NCI-H446 treated with DMSO at 0.1 percent for 48 hours (cell line): ENCODE data around the gene IWS1.
A peak's percentile ranks its signal among the peaks of the same experiment; 100 is the strongest.
"Not testable (repeated sequence)": the region's sequence is repeated elsewhere in the genome, so short reads cannot be mapped to it uniquely, and the experiment has no call there.

Experiments
- DNase-seq: peaks from one replicate; lab custom pipeline; 2025; lab: John Stamatoyannopoulos, UW

IWS1 gene

DNA sequence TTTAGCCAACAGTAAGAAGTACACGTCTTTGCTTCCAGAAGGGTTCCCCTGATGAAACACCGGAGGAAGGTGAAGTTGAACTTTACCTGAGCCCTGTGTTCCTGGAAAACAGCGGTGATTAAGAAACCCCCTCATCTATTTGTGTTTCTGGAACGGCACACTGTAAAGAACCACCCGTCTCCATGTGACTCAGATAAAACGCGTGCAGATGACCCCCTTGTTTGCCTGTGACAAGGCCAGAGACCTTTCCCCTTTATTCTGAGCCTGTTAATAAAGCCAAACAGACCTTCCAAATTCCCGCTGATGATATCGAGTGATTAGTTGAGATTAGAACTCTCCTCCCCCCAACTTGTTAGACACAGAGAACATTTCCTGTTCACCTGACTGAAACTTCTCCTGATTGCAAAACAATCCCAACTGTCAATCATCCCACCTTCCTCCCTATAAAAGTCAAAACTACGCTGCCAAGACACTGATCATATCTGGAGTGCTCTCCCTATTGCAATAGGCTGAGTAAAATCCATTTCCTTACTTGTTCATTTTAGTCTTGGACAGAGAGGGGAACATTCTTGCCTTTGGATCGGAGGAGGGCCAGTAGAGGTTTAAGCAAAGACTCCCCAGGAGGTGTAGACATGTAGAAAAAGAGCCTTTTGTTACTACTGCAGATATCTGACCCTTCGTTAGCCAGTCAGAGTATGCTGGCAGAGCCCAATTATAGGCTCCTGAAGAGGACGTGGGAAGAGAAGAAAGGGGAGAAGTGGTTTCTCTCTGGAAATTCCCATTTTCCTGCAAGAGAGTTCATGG is 914 bp upstream of the IWS1 start:
- no peak for DNase-seq

DNA sequence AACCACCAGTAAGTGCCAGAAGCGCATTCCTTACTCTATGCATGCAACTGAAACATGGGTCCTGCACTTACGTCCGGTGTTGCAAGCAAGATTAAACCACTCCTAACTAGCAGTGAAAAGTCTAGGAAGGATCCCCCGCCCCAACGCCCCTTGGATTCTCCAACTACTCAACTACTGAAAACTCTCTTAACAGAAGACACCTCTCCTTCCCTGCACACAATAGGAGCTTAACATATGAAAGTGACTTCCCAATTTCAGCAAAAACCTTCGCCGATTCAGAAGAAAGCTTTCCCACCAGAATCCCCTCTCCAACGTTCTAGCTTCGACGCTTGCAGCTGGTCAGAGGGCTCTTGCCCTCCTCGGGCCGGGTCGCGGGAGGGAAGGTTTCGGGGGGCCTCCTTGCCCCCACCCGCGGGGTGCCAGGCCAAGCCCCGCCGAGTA is 578 bp downstream of the IWS1 start:
- no peak for DNase-seq

DNA sequence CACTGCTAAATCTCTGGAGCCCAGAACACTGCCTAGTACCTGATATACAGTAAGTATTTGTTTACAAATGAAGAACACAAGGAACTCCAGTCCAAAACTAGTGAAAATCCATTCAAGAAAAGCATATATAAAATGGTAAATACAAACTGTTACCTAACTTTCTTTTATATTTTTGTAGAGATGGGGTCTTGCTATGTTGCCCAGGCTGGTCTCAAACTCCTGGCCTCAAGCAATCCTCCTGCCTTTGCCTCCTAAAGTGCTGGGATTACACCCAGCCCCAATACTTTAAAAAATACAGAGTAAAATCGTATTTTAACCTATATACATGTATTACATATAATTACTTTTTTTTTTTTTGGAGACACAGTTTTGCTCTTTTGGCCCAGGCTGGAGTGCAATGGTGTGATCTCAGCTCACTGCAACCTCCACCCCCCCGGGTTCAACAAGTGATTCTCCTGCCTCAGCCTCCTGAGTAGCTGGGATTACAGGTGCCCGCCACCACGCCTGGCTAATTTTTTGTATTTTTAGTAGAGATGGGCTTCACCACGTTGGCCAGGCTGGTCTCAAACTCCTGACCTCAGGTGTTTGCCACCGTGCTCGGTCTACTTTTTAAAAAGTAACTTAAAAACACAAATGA is 2.0 kb downstream of the IWS1 start:
- DNase-seq, result not testable (repeated sequence)

DNA sequence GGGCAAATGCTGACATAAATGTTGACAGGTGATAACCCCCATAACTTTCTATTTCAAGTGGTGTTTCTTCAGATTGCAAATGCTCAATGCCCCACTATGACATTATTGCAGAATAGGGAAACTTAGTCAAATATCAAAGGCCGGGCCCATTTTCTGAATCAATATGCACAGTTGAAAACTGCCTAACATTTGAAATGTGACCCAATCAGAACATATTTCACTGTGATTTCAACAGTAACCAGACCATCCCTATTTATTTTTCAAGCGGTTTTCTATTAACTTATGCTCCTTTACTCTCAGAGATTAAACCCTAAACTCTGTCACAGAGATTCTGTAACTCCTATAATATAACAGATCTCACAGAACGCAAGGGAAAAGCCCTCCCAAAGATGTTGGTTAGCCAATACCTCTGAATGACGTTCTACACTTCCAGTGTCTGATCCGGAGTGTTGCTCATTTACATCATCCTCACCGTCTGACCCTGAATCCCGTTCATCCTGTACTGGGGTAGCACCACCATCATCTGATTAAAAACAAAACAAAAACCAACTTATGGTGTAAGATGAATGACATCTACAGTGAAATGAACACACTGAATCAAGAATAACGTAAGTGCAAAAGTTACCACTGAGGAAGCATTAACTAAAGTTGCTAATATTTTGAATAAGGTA is 2.9 kb downstream of the IWS1 start:
- no peak for DNase-seq

DNA sequence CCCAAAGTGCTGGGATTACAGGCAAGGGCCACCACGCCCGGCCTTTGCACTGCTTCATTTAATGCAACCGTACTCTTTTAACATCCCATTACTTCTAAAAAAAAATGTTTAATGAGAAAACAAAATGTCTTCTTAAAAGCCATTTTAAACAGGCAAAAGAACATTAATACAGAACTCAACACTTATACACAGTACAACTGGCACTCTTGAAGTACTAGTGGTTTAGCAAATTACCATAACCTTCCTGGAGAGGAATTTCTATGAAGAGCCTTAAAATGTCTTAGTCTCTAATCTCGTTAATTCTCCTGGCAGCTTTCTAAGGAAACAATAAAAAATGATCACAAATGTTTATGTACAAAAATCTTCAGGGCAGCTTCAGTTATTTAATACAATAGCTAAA is 5.9 kb downstream of the IWS1 start:
- DNase-seq, result no peak

DNA sequence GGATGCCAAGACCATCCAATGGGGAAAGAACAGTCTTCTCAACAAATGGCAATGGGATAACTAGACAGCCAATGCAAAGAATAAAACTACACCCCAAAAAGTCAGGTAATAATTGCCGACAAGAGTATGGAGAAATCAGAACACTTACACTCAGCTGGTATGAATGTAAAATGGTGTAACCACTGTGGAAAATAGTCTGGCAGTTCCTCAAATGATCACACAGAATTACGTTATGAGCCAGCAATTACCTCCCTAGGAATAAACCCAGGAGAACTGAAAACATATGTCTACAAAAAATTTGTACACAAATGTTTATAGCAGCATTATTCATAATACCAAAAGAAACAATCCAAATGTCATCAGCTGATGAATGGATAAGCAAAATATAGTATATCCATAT is 8.8 kb downstream of the IWS1 start:
- DNase-seq, result no peak

DNA sequence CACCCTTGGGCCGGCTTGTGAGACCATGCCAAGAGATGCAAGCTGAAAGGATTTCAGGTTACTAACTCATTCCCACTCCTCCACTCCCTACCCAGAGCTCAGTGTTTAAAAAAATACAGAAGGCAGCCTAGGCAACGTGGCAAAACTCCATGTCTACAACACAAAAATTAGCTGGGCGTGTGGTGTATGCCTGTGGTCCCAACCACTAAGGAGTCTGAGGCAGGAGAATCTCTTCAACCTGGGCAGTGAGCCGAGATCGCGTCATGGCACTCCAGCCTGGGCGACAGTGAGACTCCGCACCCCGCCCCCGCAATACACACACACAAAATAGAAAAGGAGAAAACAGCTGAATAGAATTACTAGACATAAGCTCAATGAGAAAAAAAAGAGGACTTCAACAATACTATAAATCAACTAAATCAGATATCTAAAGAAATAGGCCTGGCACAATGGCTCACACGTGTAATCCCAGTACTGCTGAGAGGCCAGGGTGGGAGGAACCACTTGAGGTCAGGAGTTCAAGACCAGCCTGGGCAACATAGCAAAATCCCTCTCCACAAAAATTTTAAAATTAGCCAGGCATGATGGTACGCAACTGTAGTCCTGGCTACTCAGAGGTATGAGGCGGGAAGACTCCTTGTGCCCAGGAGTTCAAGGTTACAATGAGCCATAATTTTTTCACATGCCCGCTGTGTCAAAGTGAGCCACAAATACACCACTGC is 10.1 kb downstream of the IWS1 start:
- no peak for DNase-seq

DNA sequence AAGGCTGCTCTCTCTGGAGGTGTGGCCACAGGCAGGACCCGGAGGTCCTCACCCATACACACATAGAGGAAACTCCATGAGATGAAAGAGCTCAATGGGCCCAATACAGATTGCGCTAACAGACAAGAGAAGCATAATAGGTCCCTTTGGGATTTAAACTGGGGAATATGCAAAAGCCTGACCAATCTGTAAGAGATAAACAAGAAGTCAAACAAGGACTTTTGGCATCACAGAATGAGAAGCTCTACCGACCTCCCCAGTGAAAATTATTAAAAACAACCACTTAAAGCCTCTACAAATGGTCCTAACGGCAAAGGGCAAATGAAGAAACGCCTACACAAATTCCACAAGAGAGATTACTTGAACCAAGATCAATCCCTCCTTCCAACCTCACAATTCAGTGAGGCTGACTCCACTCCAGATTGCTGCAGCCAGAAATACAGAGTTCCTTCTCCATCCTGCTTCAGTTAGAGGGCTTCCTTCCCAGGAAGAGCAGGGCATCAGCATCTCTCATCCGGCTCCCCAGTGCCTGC is 10.8 kb downstream of the IWS1 start:
- no peak for DNase-seq

DNA sequence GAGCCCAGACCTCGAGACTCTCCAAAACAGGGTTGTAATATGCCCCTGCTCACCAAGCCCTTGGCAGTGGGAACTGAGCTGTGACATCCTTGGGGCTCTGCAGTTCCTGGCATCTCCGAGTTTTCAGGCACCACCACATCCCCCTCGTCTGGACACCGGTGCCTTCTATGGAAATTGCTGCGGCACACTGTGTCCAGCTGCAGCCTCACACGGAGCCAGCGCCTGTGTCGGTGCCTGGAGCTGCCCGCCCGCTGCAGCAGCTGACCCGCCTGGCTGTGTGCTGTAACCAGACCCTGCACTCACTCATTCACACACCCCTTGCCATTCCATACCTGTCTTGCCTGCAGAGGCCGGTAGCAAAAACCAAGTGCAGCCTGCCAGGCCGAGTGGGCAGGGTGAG is 11.8 kb downstream of the IWS1 start:
- DNase-seq, result no peak

DNA sequence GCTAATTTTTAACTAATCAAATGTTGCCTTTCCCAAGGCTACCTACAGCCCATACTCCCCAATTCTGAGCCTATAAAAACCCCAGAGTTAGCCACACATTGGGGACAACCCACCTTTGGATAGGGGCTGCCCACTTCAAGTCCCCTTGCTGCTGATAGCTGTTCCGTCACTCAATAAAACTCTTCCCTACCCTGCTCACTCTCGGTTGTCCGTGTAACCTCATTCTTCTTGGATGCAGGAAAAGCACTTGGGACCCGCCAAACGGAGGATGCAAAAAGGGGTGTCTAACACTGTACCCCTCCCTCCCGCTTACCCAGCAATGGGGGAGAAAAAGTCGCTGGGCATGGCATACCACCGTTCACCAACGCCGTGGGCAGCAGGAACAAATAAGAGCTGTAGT is 12.2 kb downstream of the IWS1 start:
- DNase-seq, result no peak

DNA sequence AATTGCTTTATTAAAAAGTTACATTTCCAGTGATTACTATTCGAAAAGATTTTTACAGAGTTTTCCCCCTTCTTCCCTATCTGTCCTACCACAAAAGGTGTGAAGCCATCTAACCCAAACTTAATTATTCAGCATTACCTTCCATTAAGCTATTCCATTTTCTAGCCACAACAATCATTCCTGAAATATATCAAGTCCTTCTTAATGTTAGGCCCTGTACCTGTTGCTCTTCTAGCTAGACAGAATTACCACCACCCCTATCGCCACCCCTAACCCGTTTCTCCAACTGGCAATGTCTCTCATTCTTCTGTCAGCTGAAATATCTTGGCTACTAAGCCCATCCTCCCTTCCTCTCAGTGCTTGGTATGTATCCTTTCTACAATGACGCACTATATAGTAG is 13.9 kb downstream of the IWS1 start:
- no peak for DNase-seq

DNA sequence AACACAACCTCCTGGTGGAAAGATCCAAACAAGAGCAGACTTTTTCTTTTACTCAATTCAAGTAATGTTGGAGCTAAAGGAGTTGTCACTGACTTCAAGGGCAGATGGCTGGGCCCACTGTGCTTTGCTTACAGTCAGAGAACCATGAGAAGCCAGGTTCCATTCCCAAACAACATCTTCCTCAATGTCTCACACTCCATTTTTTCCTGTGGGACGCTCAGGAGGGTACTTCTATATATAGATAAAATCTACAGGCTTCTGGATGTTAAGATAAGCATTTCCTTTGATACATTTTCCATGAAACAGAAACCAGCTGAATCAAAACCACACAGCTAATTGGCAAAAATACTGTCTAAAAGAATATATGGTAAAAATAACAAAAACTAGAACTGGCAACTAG is 14.4 kb downstream of the IWS1 start:
- no peak for DNase-seq

DNA sequence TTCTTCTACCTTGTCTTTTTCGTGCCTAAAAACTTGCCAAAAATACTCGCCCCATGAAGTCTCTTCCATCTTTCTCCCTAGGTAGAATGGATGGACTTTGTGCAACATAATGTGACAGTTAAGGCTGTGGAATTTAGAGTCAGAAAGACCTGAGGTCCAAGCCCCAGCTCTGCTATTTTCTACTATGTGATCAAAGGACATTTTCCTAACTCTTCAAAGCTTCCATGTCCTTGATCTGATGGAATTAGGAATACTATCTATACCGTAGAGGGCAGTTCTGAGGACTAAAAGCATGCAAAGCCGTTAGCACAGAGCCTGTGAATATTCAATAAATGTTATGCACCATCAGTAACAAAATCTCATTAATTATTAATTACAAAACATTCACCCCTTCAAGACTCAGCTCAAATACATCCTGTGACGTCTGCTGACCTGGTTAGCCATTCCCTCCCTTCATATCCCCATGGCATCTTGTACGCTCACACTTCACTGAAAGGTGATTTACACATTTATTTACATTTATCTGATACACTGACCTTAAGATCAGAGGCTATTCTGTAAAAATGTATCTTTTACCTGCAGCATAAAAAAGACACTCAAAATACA is 15.1 kb downstream of the IWS1 start:
- no peak for DNase-seq

DNA sequence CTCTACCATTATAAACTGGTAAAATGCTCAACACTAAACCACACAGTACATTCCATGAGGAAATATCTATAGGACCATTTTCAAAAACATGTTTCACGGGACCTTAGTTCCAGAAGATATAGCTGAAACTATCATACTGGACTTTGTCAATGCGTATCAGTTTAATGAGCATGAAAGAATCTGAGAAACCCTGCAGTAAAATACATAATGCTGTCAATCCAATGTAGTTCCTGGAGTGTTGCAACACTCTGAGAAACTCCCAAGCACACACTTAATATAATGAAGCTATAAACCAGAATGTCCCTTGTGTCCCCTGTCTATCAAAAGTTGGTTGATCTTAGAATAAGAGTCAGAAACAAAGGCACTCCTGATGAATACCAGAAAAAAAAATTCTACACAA is 16.2 kb downstream of the IWS1 start:
- no peak for DNase-seq

DNA sequence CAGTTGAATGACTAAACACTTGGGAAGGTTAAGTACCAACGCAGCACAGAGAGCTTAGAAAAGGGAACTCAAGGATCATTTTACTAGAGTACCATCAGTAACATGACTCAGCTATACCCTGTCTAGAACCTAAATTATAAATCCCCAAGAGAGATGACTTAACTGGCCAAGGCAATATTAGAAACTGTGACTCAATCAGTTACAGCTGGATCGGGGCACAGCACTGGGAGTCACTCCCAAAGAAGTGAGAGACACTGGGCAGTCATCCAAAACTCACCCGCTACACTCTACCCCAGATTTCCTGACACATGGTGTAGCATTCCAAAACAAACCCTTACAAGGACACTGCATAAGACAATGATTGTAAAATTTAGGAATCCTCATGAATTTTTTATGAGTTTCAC is 17.7 kb downstream of the IWS1 start:
- peak; percentile 93 for DNase-seq

DNA sequence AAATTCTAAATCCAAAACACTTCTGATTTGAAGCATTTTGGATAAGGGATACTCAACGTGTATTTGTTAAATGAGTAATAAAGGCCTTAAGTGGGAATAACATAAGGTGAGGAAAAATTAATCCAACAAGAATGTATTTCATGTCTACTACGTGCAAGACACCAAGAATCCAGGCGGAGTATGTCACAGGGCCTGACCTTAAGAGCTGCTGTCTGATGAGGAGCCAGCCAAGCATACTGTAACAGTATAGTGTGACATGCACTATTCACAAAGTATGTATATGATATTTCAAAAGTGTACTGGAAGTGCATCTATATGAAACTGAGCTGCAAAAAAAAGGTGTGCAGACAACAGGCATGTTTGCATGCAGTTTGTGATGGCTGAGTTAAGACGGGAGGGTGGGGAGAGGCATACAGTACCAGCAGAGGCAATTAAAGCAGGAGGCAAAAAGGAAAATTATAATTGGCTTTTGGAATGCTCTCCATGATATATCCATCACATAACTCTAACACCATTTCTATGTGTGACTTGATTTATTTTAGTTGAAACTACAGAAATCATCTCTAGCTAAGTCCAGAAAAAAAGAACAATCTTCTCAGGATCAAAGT is 18.2 kb downstream of the IWS1 start:
- DNase-seq, result no peak

DNA sequence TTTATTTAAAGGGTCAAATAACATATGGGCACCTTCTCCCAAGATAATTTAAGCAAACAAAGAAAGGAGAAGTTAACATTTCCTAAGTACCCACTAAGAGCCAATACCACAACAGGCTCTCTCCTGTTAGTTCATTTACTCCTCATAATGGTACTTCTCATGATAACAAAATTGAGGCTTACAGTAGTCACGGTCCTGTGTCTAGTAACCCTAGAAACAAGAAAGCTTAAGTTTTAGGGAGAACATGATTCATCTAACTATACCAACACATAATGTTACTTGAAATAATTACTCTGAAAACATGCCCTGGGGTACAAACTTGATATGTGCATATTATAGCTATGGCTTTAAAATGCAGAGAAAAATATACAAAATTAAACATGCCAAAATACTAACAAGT is 19.8 kb downstream of the IWS1 start:
- DNase-seq, result no peak

DNA sequence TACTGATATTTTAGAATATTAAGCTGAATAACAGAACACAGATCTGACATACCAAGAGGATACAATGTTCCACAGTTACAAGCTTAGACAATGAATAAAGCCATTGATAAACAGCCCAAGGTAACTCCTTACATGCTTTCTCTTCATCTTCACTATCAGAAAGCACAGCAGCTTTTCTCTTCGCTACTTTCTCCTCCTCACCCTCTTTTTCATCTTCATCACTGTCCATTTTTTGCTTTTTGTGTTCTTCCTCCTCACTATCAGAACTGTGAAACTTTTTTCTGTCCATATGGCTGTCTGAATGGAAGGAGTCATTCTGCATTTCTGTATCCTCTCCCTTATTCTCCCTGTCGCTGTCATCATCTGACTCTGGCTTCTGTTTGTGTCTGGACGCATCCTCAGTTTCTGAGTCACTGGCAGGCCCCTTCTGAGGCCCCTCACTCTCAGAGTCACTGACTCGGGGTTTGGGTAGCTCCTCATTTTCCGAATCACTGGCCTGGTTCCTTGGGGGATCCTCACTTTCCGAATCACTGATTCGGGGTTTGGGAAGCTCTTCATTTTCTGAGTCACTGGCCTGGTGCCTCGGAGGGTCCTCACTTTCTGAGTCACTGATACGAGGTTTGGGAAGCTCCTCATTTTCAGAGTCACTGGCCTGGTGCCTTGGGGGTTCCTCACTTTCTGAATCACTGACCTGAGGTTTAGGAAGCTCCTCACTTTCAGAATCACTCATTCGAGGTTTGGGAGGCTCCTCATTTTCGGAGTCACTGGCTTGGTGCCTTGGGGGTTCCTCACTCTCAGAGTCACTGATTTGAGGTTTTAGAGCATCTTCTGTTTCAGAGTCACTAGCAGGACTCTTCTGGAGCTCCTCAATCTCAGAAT is 21.5 kb downstream of the IWS1 start:
- DNase-seq, result no peak

DNA sequence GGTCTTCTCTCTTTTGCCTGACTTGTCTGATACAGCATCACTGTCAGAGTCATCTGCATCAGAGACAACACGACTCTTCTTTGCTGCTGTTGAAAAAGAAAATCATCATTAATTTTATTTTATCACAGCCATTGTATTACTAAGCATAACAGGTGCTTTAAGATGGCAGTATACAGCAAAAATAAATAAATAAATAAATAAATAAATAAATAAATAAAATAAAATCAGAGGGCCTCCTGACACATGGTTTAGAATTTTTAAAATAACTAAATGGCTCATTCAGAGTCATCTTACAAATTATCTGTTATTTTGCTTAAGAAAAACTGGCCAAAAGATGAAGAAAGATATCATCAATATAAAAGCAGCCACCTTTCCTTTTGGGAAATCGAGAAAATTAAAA is 22.8 kb downstream of the IWS1 start:
- no peak for DNase-seq

DNA sequence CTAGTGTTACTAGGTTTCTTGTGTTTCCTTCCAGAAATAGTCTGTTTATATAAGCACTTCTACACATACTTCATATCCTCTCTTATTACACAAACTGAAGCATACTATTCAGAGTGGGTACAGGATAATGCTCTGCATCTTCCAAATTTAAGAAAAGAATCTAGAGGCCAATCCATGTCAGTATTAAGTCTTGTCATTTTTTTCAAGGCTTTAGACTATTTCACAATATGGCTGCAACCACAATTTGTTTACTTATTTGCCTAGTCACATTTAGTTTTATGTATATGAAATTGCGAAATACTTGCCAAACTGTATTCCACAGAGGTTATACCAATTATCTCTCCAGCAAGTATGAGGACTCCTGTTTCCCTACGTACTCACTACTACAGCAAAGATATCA is 27.9 kb downstream of the IWS1 start:
- DNase-seq, result no peak

DNA sequence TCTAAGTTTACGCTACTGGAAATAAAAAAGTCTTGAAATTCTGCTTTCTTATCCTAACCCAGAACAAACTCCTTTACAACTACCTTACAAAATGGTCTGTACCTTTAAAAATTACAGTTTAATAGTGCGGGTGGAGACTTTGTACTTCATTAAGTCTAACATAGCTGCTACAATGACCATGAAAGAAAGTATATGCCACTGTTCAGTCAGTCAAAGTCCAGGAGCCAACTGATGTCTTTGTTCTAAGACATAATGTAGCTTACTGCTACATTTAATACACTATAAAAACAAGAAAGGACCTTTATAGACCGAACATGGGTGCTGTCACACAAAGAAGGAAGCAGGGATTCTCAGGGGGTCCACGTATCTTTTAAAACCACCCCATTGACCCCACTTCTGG is 36.0 kb downstream of the IWS1 start:
- no peak for DNase-seq
